GM12878 (cell line): ENCODE data around the gene KIRREL3. TPM values are rescaled to one million over a fixed set of nuclear protein-coding genes. Genes with fewer than 3 reads are reported as not detected.

ENCODE experiments used
- ATAC-seq: fragments of 200-7000 bp; cut with Tn5 transposase; 3 replicates; pipeline ENCODE4 v1.9.1; 2020; ENCODE audit warnings: mild to moderate bottlenecking, moderate library complexity
- BruUV-seq: library from RNA; stranded (reverse); fragments of 400-500 nt; replicated peaks from 2 replicates; lab custom pipeline; 2021; lab: Mats Ljungman, UMichigan
- CTCF ChIA-PET: fragments of 300-600 bp; sonication (Branson Sonifier 250); formaldehyde crosslinking; extraction: SDS; loops from one replicate; lab custom pipeline; 2021; ENCODE audit warnings: inconsistent platforms; lab: Yijun Ruan, JAX
- POLR2A ChIA-PET: fragments of 350-600 bp; formaldehyde crosslinking; extraction: SDS; loops from one replicate; lab custom pipeline; 2021; ENCODE audit warnings: inconsistent platforms; lab: Charles Lee
- RAD21 ChIA-PET: fragments of 300-600 bp; sonication (Branson Sonifier 250); formaldehyde crosslinking; loops from one replicate; lab custom pipeline; 2023; ENCODE audit warnings: antibody characterized with exemption; ENCODE audit not compliant: unreplicated experiment; lab: Charles Lee
- SMC1A ChIA-PET: fragments of 300-600 bp; sonication (Branson Sonifier 250); formaldehyde crosslinking; loops from one replicate; lab custom pipeline; 2023; ENCODE audit not compliant: unreplicated experiment, uncharacterized antibody; lab: Charles Lee
- DNase-seq: peaks from one replicate; pipeline ENCODE4 v3.0.0-alpha.2; 2011; ENCODE audit warnings: low read depth, low spot score
- FAIRE-seq: peaks from 3 replicates; lab custom pipeline; 2011; peaks lifted over from hg19 to GRCh38; lab: Jason Lieb, UNC
- H2AFZ ChIP-seq: 2 replicates; pipeline ENCODE4 v1.6.0; 2011; ENCODE audit warnings: low read depth, low read length, control low read depth; ENCODE audit not compliant: control insufficient read depth
- H3K27ac ChIP-seq: 2 replicates; pipeline ENCODE4 v1.5.1; 2011; ENCODE audit warnings: control low read depth; ENCODE audit not compliant: control insufficient read depth, insufficient read depth
- H3K27me3 ChIP-seq, 2 experiments: replicated peaks in 1 of 2; 2 replicates each; pipeline versions ENCODE4 v1.6.0 to v1.6.1; 2011; ENCODE audit warnings: low read length in 1 of 2; ENCODE audit not compliant: control insufficient read depth in 2 of 2, insufficient read depth in 2 of 2
- H3K36me3 ChIP-seq, 2 experiments: 2 replicates each; pipeline ENCODE4 v1.5.1; 2011; ENCODE audit warnings: low read length in 1 of 2; ENCODE audit not compliant: control insufficient read depth in 2 of 2, insufficient read depth in 2 of 2
- H3K4me1 ChIP-seq: 2 replicates; pipeline ENCODE4 v1.6.1; 2011; ENCODE audit warnings: mild to moderate bottlenecking, low read length, moderate library complexity, mixed read lengths; ENCODE audit not compliant: control insufficient read depth, insufficient read depth
- H3K4me2 ChIP-seq: 2 replicates; pipeline ENCODE4 v1.6.0; 2011; ENCODE audit warnings: control low read depth; ENCODE audit not compliant: control insufficient read depth, insufficient read depth
- H3K4me3 ChIP-seq: fragments of 200-600 bp; sonication (generic); 2 replicates; pipeline ENCODE4 v1.5.1; 2016
- H3K79me2 ChIP-seq: 2 replicates; pipeline ENCODE4 v1.6.0; 2011; ENCODE audit warnings: low read length; ENCODE audit not compliant: control insufficient read depth, insufficient read depth
- H3K9ac ChIP-seq: 2 replicates; pipeline ENCODE4 v1.8.0; 2011; ENCODE audit warnings: low read length, control low read depth, mixed read lengths; ENCODE audit not compliant: control insufficient read depth, insufficient read depth
- H3K9me3 ChIP-seq: replicated peaks from 3 replicates; pipeline ENCODE4 v1.5.1; 2011; ENCODE audit warnings: mild to moderate bottlenecking, low read length; ENCODE audit not compliant: control insufficient read depth, insufficient read depth
- H4K20me1 ChIP-seq: 2 replicates; pipeline ENCODE4 v1.6.0; 2011; ENCODE audit not compliant: control insufficient read depth, insufficient read depth
- BHLHE40 ChIP-seq, 2 experiments: fragments of 450-650 bp in 1 of 2; IDR thresholded peaks; 2 replicates each; pipeline ENCODE4 v1.6.1; 2011 to 2017; ENCODE audit warnings: low read depth in 2 of 2, borderline replicate concordance in 1 of 2, improper control_type of control experiment in 1 of 2, low read length in 1 of 2, mild to moderate bottlenecking in 1 of 2
- CHD1 ChIP-seq: IDR thresholded peaks from 2 replicates; pipeline ENCODE4 v1.6.1; 2012; ENCODE audit warnings: low read depth, low read length, improper control_type of control experiment
- CREB1 ChIP-seq: IDR thresholded peaks from 2 replicates; pipeline ENCODE4 v1.6.1; 2012; ENCODE audit warnings: low read depth, mild to moderate bottlenecking, inconsistent platforms
- ESRRA ChIP-seq: IDR thresholded peaks from 2 replicates; pipeline ENCODE4 v1.6.1; 2012; ENCODE audit warnings: mild to moderate bottlenecking, low read length, improper control_type of control experiment
- RCOR1 ChIP-seq: conservative IDR thresholded peaks from 2 replicates; pipeline ENCODE4 v1.6.1; 2012; ENCODE audit warnings: low read depth, low read length, improper control_type of control experiment
- SRF ChIP-seq, 2 experiments: IDR thresholded peaks; 2 replicates each; pipeline ENCODE4 v1.6.1; 2011; ENCODE audit warnings: low read depth in 2 of 2, low read length in 2 of 2, mild to moderate bottlenecking in 1 of 2, moderate library complexity in 1 of 2
- ZSCAN29 ChIP-seq: fragments of 450-650 bp; IDR thresholded peaks from 2 replicates; pipeline ENCODE4 v1.6.1; 2017; ENCODE audit warnings: mild to moderate bottlenecking, moderate library complexity
- WGBS: methylation state at CpG from one replicate; pipeline ENCODE4 v1.1.6; 2016; ENCODE audit warnings: low lambda C conversion rate; ENCODE audit not compliant: insufficient replicate concordance, insufficient coverage; ENCODE audit errors: missing lambda C conversion rate; 5-methylcytosine and 5-hydroxymethylcytosine counted together
- in situ Hi-C: fragments of 300-500 bp; cut with MboI; formaldehyde crosslinking; loops from 9 replicates; pipeline ENCODE4 v1.14.3; 2018; ENCODE audit warnings: mixed read lengths
- intact Hi-C: fragments of 100-400 bp; cut with micrococcal nuclease; formaldehyde crosslinking; loops from one replicate; pipeline ENCODE4 v1.14.2; 2022; ENCODE audit not compliant: unreplicated experiment
- polyA plus RNA-seq, 11 experiments: library from polyadenylated mRNA; depleted of rRNA in 4 of 11; unstranded in 6 of 11; stranded (reverse) in 5 of 11; fragments of >200 nt; fragmentation: Nextera tagmentation in 4 of 11; fragmentation: Illumina TruSeq in 1 of 11; extraction: Ambion mirVana in 4 of 11; extraction: Trizol in 1 of 11; gene quantifications; 1 replicate in 1 of 11; 2 replicates in 10 of 11; pipeline versions ENCODE4 v1.2.1 to v1.2.3, GENCODE V29; 2011 to 2016; ENCODE audit warnings: inconsistent platforms in 2 of 11, missing spikeins in 2 of 11, low read depth in 1 of 11
- total RNA-seq, 4 experiments: library from RNA; depleted of rRNA in 3 of 4; stranded (reverse); fragments of >200 nt in 3 of 4; fragmentation: Illumina TruSeq in 1 of 4; extraction: Trizol in 1 of 4; gene quantifications; 2 replicates each; pipeline versions ENCODE4 v1.2.1 to v1.2.3, GENCODE V29; 2013 to 2021
- TF ChIP-seq, protein P1 (sequence below): fragments of 450-650 bp; IDR thresholded peaks from 2 replicates; pipeline ENCODE4 v1.6.1; 2016; ENCODE audit warnings: mild to moderate bottlenecking, moderate library complexity, borderline replicate concordance

KIRREL3 gene
- total and polyA plus RNA-seq, 10 of the 15 experiments (the other 5 are each of a cell fraction or from before 2014, with no cell fraction given) = under 0.01 TPM; not detected in 9

DNA sequence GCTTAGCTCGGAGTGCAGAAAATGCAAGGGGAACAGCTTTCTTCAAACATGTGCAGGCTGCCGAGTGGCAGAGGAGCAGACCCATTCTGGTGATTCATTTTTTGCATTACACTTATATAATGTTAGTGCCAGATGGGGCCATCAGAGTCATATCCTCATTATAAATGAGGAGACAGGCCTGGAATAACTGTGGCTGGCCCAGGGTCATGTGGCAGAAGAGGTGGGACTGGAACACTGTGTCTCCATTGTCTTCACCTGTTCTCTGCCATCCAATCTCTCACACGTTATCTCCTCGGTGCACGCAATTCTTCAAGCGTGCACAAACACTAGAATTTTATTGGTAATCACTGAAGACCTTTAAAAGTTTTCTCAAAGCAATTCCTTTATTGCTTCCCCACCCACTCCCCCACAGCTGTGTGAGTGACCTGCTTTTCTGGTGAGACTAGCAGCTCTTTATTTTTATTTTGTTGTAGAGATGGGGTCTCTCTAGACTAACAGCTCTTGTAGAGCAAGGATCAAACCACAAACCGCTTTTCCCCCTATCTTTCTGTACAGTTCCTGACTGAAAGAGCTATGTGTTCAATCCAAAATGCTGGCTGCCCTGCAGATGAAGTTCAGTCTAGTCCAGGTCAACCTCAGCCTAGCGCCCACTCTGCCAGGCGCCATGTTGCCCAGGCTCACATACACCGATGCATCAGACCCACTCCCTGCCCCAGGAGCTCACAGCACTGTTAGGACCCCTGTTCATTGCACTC, 569.8 kb downstream of the KIRREL3 start:
- Histone ChIP-seq H3K4me1 (peaks cover 9% of the 10 kb centered on the region), H3K79me2 (no peaks in the 10 kb centered on the region), H3K9me3 (no peaks in the 10 kb centered on the region; the same call in 2 of the 3 replicates), H3K36me3 (no peaks in the 10 kb centered on the region), H3K4me2 (no peak overlapping the region), H4K20me1 (no peaks in the 10 kb centered on the region; the same call in 1 of the 2 replicates), H3K27me3 (no peaks in the 10 kb centered on the region; a peak in 1 of 4 replicates), H3K4me3 (no peak overlapping the region), H3K27ac (no peak overlapping the region), H2AFZ (no peak overlapping the region), H3K9ac (no peak overlapping the region)
- CTCF ChIA-PET = interaction anchor here (1.2 to 6.6 kb wide), 4 partner anchors 10 to 120 kb away, joined by 4 to 23 read pairs (median 12); no protein-coding TSS in a partner anchor
- intact Hi-C loops (no loop called here), in situ Hi-C loops (no loop called here)
- DNase-seq (no peak), ATAC-seq (no peak), FAIRE-seq (no peak)
- TF ChIP-seq CREB1 (no peak), ESRRA (no peak), ZSCAN29 (no peak), SRF (IDR thresholded peaks at IDR 0.05; ENCODE audit: low read depth in 2 of 2, low read length in 2 of 2) (no peak), RCOR1 (no peak), BHLHE40 (IDR thresholded peaks at IDR 0.05; ENCODE audit: borderline replicate concordance in 1 of 2, low read depth in 2 of 2, low read length in 1 of 2) (no peak), CHD1 (no peak)
- TF ChIP-seq, protein P1, sequence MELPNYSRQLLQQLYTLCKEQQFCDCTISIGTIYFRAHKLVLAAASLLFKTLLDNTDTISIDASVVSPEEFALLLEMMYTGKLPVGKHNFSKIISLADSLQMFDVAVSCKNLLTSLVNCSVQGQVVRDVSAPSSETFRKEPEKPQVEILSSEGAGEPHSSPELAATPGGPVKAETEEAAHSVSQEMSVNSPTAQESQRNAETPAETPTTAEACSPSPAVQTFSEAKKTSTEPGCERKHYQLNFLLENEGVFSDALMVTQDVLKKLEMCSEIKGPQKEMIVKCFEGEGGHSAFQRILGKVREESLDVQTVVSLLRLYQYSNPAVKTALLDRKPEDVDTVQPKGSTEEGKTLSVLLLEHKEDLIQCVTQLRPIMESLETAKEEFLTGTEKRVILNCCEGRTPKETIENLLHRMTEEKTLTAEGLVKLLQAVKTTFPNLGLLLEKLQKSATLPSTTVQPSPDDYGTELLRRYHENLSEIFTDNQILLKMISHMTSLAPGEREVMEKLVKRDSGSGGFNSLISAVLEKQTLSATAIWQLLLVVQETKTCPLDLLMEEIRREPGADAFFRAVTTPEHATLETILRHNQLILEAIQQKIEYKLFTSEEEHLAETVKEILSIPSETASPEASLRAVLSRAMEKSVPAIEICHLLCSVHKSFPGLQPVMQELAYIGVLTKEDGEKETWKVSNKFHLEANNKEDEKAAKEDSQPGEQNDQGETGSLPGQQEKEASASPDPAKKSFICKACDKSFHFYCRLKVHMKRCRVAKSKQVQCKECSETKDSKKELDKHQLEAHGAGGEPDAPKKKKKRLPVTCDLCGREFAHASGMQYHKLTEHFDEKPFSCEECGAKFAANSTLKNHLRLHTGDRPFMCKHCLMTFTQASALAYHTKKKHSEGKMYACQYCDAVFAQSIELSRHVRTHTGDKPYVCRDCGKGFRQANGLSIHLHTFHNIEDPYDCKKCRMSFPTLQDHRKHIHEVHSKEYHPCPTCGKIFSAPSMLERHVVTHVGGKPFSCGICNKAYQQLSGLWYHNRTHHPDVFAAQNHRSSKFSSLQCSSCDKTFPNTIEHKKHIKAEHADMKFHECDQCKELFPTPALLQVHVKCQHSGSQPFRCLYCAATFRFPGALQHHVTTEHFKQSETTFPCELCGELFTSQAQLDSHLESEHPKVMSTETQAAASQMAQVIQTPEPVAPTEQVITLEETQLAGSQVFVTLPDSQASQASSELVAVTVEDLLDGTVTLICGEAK = no peak
- SMC1A ChIA-PET = interaction anchor here (1.3 to 2.5 kb wide), 2 partner anchors 11 to 120 kb away, joined by 5 to 11 read pairs; no protein-coding TSS in a partner anchor
- WGBS = 47% methylated on average over 10 of the region's 10 CpGs
- POLR2A ChIA-PET = interaction anchor here (1.0 kb wide), 1 partner anchor 52 kb away, joined by 3 read pairs; no protein-coding TSS in a partner anchor
- RAD21 ChIA-PET = no interaction called here
- BruUV-seq = no TSS peak
